GM04504 (cell line): ENCODE data around the gene CAMKMT.
"Not testable (repeated sequence)": the region's sequence is repeated elsewhere in the genome, so short reads cannot be mapped to it uniquely, and the experiment has no call there.

Source experiments
- DNase-seq: peaks from one replicate; pipeline ENCODE4 v3.0.0-alpha.2; 2012; ENCODE audit warnings: low read depth

Gene CAMKMT

GRCh38 chr2:44360749-44361329 lies 908 bp upstream of the CAMKMT start:
- no peak for DNase-seq

- peak; percentile 20 for DNase-seq
Measured at GRCh38 chr2:44362207-44363015, 664 bp downstream of the CAMKMT start.

- DNase-seq, result no peak
Measured at GRCh38 chr2:44364604-44365003, 2.9 kb downstream of the CAMKMT start.

- no peak for DNase-seq
Measured at GRCh38 chr2:44367591-44367990, 5.8 kb downstream of the CAMKMT start.

GRCh38 chr2:44369392-44369791 lies 7.6 kb downstream of the CAMKMT start:
- no peak for DNase-seq

GRCh38 chr2:44371445-44371844 lies 9.7 kb downstream of the CAMKMT start:
- no peak for DNase-seq

- DNase-seq, result no peak
Measured at GRCh38 chr2:44372246-44372645, 10.5 kb downstream of the CAMKMT start.

- no peak for DNase-seq
Measured at GRCh38 chr2:44377486-44377885, 15.7 kb downstream of the CAMKMT start.

- DNase-seq, result not testable (repeated sequence)
Measured at GRCh38 chr2:44385226-44385625, 23.5 kb downstream of the CAMKMT start.

- DNase-seq, result no peak
Measured at GRCh38 chr2:44388877-44389276, 27.1 kb downstream of the CAMKMT start.

- DNase-seq, result no peak
Measured at GRCh38 chr2:44389895-44390294, 28.1 kb downstream of the CAMKMT start.

GRCh38 chr2:44392338-44392943 lies 30.7 kb downstream of the CAMKMT start:
- peak; percentile 20 for DNase-seq

- no peak for DNase-seq
Measured at GRCh38 chr2:44397447-44398175, 35.9 kb downstream of the CAMKMT start.

GRCh38 chr2:44398243-44398897 lies 36.6 kb downstream of the CAMKMT start:
- DNase-seq, result no peak

GRCh38 chr2:44420725-44421124 lies 59.0 kb downstream of the CAMKMT start:
- no peak for DNase-seq

GRCh38 chr2:44424211-44424610 lies 62.5 kb downstream of the CAMKMT start:
- DNase-seq, result no peak

GRCh38 chr2:44429034-44429433 lies 67.3 kb downstream of the CAMKMT start:
- DNase-seq, result no peak

GRCh38 chr2:44430342-44430741 lies 68.6 kb downstream of the CAMKMT start:
- no peak for DNase-seq

GRCh38 chr2:44433895-44434294 lies 72.1 kb downstream of the CAMKMT start:
- DNase-seq, result no peak

- no peak for DNase-seq
Measured at GRCh38 chr2:44441200-44441599, 79.5 kb downstream of the CAMKMT start.

GRCh38 chr2:44442019-44442418 lies 80.3 kb downstream of the CAMKMT start:
- DNase-seq, result no peak

GRCh38 chr2:44443517-44443916 lies 81.8 kb downstream of the CAMKMT start:
- no peak for DNase-seq
